Duodenal mucosa (tissue), 2 donors: ENCODE measurements around the gene CDKN1C.

Experiments
- H3K27ac ChIP-seq: one replicate; pipeline ENCODE4 v1.7.0; 2013; ENCODE audit warnings: low read depth, low read length
- H3K27me3 ChIP-seq, 2 donors: one replicate each; pipeline ENCODE4 v1.7.0; 2013; ENCODE audit warnings: low read length in 2 of 2, control low read depth in 1 of 2; ENCODE audit not compliant: insufficient read depth in 2 of 2, control insufficient read depth in 1 of 2
- H3K36me3 ChIP-seq, 2 donors: one replicate each; pipeline ENCODE4 v1.7.0; 2013; ENCODE audit warnings: low read length in 2 of 2, control low read depth in 1 of 2; ENCODE audit not compliant: insufficient read depth in 2 of 2, control insufficient read depth in 1 of 2
- H3K4me1 ChIP-seq, 2 donors: one replicate each; pipeline ENCODE4 v1.7.0; 2013; ENCODE audit warnings: low read length in 2 of 2, control low read depth in 1 of 2; ENCODE audit not compliant: insufficient read depth in 2 of 2, control insufficient read depth in 1 of 2
- H3K4me3 ChIP-seq, 2 donors: one replicate each; pipeline ENCODE4 v1.7.0; 2013; ENCODE audit warnings: low read length in 2 of 2, low read depth in 1 of 2
- H3K9ac ChIP-seq, 2 donors: one replicate each; pipeline ENCODE4 v1.7.0; 2013; ENCODE audit warnings: low read length in 2 of 2, low read depth in 1 of 2
- H3K9me3 ChIP-seq, 2 donors: one replicate each; pipeline ENCODE4 v1.7.0; 2013; ENCODE audit warnings: low read length in 2 of 2, control low read depth in 1 of 2; ENCODE audit not compliant: control insufficient read depth in 1 of 2

CDKN1C gene

DNA sequence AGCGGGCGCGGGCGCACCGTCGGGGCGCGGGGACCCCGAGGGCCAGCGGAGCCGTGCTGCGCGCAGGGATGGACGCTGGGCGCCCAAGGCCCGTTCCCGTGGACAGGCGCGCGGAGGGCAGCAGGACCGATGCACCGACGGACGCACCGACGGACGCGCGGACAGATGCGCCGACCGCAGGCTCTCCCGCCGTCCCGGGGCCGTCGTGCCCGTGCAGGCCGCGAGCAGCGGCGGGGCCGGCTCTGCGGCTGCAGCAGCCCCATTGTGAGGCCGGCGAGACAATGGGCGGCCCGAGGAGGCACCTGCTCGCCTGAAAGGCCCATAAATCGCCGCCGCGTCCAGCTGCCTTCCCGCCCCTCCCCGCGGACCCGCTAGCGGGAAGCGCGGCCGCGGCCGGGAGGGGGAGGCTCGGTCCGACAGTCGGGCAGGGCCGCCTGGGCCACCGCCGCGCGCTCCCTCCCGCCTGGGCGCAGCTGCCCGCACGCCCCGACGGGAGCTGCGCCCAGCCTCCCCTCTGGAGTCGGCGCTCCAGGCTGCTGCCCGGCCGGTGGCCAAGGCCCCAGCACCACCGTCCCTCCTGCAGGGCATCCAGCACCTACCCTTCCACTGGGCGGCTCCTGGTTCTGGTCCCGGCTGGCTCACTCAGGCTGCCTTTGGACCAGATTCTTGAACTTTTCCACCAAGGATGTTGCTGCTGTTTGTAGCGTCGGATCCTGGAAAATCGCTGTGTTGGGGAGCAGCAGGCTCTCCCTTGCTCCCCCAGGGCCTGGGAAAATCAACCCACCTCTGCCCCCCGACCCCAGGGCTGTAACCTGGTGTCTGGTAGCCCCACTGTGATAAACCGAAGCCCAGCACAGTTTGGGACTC, 15.8 kb downstream of the CDKN1C start:
- H3K27me3 ChIP-seq: peaks cover 13 to 18% of the 10 kb centered on the region in 2 donors
- H3K4me3 ChIP-seq: no peak overlapping the region
- H3K4me1 ChIP-seq: no peaks in the 10 kb centered on the region
- H3K9ac ChIP-seq: no peak overlapping the region
- no peak overlapping the region for H3K27ac ChIP-seq
- H3K36me3 ChIP-seq: no peaks in the 10 kb centered on the region
- no peaks in the 10 kb centered on the region for H3K9me3 ChIP-seq

DNA sequence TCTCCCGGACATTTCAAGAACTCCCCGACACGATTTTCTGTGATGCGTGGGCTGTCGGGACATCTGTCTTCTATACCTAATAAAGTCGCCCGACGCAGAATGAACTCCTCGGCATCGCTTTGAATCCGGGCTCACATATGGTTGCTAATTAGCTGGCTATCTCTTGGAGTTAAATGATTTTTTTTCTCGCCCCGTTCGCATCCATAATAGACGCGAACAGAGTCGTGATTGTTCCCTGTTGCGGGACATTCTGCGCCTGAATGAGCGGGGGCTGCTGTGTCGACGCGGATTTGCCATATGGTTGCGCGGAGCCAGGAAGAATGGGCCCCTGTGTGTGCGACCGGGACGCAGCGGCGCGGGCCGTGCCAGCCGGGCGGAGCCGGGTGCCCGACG, 16.4 kb downstream of the CDKN1C start:
- H3K27me3 ChIP-seq: peaks cover 13 to 22% of the 10 kb centered on the region in 2 donors
- H3K4me3 ChIP-seq: no peak overlapping the region
- H3K9me3 ChIP-seq: no peaks in the 10 kb centered on the region
- H3K27ac ChIP-seq: no peak overlapping the region
- H3K4me1 ChIP-seq: no peaks in the 10 kb centered on the region
- H3K9ac ChIP-seq: no peak overlapping the region
- no peaks in the 10 kb centered on the region for H3K36me3 ChIP-seq

DNA sequence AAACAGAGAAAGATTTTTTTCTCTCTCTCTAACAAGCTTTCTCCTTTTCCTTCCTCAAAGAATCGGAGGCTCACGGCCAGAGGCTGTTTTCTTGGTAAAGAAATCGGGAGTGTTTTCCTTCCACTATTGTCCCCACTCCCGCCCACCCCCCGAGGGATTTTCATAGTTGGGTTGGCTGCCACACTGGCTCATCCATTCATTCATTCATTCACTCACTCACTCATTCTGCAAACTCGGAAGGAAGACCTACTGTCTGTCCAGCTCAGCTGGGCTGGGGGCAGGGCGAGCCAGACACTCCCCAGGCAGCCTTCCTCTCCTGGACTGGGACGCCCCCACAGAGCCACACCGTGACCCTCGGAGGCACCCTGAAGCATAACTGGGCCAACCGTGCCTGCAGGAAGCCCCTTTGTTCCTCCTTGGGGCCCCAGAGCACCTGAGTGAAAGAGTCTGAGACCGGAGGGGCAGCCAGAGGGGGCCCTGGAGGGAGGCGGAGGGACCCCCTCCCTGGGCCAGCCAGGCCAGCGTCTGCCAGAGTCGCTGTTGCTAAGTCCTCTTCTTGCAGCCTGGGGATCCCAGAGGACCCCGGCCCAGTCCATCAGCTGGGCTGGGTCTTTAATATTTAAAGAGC, 17.0 kb downstream of the CDKN1C start:
- peak overlapping the region; percentile 17 to 45 for H3K4me3 ChIP-seq
- H3K36me3 ChIP-seq: no peaks in the 10 kb centered on the region
- H3K27ac ChIP-seq: no peak overlapping the region
- H3K9me3 ChIP-seq: no peaks in the 10 kb centered on the region
- peaks cover 13 to 24% of the 10 kb centered on the region in 2 donors for H3K27me3 ChIP-seq
- no peak overlapping the region for H3K9ac ChIP-seq
- H3K4me1 ChIP-seq: no peaks in the 10 kb centered on the region

DNA sequence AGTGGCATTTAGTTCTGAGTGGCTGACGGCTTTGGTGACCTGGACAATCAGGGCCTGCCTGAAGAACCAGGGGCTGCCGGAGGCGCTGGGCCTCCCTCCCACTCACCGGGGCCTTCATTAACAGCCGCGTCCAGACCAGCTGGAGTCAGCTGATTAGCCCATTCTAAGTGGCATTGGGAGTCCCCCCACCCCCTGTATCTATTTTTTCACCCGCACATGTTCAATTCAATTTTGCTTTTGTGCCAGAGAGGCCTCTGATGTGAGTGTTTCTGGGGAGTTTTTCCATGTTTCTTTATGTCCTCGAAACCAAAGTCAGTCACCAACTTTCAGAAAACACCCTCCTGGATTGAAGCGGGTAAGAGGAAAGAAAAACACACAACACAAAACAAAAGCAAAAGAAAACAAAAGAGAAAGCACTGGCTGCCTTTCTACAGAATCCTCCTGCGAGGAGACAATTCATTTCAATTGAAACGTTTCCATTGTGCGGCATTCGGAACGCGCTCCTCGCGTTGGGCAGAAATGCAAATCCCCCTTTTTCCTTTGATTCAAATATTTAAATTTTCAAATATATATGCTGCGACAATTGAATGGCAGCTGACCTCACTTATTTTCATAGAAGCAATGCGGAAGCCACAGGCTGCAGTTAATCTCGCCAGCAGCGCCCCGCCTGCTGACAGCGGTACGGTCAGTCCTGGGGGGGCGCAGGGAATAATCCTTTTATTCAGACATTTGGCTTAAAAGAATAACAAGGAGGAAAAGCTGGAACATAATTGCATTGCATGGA, 17.7 kb downstream of the CDKN1C start:
- no peaks in the 10 kb centered on the region for H3K9me3 ChIP-seq
- H3K4me1 ChIP-seq: no peaks in the 10 kb centered on the region
- H3K9ac ChIP-seq: no peak overlapping the region
- H3K27me3 ChIP-seq: peaks cover 19 to 31% of the 10 kb centered on the region in 2 donors
- H3K4me3 ChIP-seq: peak overlapping the region in 1 of 2 donors; percentile 45
- H3K27ac ChIP-seq: no peak overlapping the region
- H3K36me3 ChIP-seq: no peaks in the 10 kb centered on the region

DNA sequence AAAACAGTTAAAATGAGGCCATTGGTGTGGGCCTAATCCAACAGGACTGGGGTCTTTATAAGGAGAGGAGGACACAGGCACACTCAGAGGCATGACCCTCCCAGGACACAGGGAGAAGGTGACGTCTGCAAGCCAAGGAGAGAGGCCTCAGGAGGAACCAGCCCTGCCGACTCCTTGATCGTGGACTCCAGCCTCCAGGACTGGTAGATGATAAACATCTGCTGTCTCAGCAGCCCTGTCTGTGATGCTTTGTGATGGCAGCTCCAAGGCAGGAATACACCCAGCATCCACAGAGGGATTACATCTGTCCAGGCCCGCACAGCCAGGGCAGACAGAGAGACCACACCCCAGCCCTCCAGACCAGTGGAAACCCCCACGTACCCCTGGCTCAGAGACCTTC, 18.4 kb downstream of the CDKN1C start:
- H3K27ac ChIP-seq: no peak overlapping the region
- no peaks in the 10 kb centered on the region for H3K36me3 ChIP-seq
- no peaks in the 10 kb centered on the region for H3K9me3 ChIP-seq
- no peak overlapping the region for H3K9ac ChIP-seq
- H3K4me3 ChIP-seq: no peak overlapping the region
- peaks cover 19 to 31% of the 10 kb centered on the region in 2 donors for H3K27me3 ChIP-seq
- H3K4me1 ChIP-seq: no peaks in the 10 kb centered on the region

DNA sequence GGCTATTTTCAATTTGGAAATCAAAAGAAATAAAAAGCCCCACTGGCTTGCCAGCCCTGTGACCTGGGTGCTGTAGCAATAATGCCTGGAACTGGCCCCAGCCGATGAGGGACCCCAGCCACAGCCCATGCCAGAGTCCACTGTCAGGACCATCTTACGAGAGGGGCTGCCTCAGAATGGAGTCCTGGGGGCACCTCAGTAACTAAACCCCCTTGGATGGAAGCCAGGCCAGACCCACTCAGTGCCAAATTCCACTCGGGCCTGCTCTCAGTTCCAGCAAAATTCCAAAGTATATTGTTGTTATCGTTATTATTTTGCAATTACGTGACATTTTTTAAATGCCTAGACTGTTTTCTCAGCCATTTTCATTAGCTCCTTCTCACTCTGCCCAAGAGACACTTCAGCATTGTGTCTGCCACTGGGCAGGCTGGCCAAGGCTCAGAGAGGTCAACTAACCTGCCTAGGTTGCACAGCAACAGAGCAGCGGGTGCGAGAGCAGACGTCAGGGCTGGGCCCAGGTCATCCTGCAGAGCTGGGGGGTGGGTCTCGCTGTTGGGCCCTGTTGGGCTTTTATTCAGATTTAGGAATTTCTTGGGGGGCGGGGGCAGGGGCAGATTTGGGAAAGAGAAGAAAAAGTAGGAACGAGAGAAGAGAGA, 19.5 kb downstream of the CDKN1C start:
- Histone ChIP-seq H3K4me1 (no peaks in the 10 kb centered on the region), H3K9me3 (no peaks in the 10 kb centered on the region), H3K36me3 (no peaks in the 10 kb centered on the region), H3K9ac (no peak overlapping the region), H3K27ac (no peak overlapping the region), H3K4me3 (no peak overlapping the region), H3K27me3 (peaks cover 18 to 31% of the 10 kb centered on the region in 2 donors)

DNA sequence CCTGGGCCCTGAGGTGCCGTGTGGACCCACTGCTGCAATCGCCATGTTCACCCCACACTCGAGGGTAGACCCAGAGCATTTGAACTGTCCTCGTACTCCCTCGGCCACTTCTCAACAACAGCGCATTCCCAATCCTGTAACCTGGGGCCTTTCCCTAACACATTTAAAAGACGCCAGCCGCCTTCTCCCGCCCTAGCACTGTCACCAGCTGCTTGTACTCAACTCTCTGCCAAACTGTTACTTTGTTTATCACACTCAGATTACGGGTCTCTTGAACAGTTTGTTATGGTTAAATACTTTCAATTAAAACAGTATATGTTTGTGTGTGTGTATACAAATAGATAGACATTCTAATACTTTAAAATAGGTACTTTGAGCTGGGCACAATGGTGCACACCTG, 20.7 kb downstream of the CDKN1C start:
- peaks cover 2 to 4% of the 10 kb centered on the region in 2 donors for H3K4me1 ChIP-seq
- H3K4me3 ChIP-seq: no peak overlapping the region
- peaks cover 6 to 20% of the 10 kb centered on the region in 2 donors for H3K27me3 ChIP-seq
- no peaks in the 10 kb centered on the region for H3K36me3 ChIP-seq
- H3K9ac ChIP-seq: no peak overlapping the region
- no peak overlapping the region for H3K27ac ChIP-seq
- no peaks in the 10 kb centered on the region for H3K9me3 ChIP-seq

DNA sequence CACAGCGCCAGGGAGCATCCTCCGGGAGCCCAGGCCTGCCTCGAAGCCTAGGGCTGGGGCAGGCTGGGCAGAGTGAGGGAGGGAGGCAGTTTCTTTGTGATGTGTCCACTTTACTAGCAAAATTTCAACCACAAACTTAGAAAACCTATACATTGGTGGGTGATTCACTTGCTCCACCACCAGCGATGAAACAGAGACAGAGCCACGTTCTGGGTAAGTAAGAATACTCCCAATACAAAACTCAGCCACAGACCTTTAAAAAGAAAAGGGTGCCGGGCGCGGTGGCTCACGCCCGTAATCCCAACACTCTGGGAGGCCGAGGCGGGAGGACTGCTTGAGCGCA, 22.3 kb downstream of the CDKN1C start:
- no peak overlapping the region for H3K27ac ChIP-seq
- H3K9ac ChIP-seq: no peak overlapping the region
- peaks cover 4 to 7% of the 10 kb centered on the region in 2 donors for H3K4me1 ChIP-seq
- H3K36me3 ChIP-seq: no peaks in the 10 kb centered on the region
- H3K9me3 ChIP-seq: no peaks in the 10 kb centered on the region
- no peak overlapping the region for H3K4me3 ChIP-seq
- H3K27me3 ChIP-seq: peaks cover 5 to 17% of the 10 kb centered on the region in 2 donors

DNA sequence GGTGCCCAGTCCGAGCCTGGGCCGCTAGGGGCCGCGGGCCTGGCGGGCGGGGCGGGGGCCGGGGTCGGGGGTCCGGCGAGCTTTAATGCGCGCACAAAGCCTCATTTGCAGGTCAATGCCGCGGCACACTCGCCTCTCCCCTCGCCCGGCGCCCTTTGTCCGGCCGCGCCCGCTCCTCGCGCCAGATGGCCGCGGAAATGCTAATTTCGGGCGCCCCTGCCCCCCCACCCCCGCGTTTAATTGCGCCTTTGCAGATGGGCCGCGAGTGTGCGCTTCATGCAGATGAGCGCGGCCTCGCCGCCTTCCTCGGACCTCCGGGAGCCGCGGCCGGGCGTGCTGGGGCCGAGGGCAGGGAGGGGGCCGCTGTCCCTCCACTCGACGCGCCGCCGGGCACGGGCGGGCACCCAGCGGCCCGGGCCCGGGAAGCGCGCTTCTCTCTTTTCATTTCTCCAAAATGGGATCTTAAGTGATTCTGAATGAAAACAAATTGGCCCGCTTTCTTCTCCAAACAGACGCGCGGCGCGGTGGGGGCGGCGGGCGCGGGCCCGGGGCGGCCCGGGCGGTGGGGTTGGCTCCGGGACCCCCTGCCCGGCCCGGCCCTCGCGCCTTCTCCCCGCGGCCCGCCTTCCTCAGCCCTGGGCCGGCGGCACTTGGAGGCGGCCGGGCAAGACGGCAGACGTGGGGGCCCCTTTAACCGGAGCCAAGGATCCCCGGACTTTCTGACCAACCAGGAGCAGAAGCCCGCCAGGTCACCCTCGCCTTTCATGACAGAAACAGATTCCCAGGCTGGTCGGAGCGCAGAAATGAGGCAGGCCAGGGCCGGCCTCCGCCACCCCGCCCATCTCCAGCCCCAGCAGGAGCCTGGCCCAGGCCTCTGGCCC, 22.9 kb downstream of the CDKN1C start:
- Histone ChIP-seq H3K4me1 (peaks cover 4 to 7% of the 10 kb centered on the region in 2 donors), H3K4me3 (no peak overlapping the region), H3K36me3 (no peaks in the 10 kb centered on the region), H3K9ac (no peak overlapping the region), H3K27ac (no peak overlapping the region), H3K9me3 (no peaks in the 10 kb centered on the region), H3K27me3 (peaks cover 5 to 17% of the 10 kb centered on the region in 2 donors)
